ENCODE measurements around the gene HEXD. TPM values are rescaled to one million over a fixed set of nuclear protein-coding genes. Genes with fewer than 3 reads are reported as not detected.
A peak's percentile ranks its signal among the peaks of the same experiment; 100 is the strongest.
"Not testable (repeated sequence)": the region's sequence is repeated elsewhere in the genome, so short reads cannot be mapped to it uniquely, and the experiment has no call there.

HEXD gene
- total RNA-seq (10 to 100 TPM; 15.0 to 20.6 TPM), polyA plus RNA-seq (ENCODE audit: insufficient read length in 2 of 2) (10 to 100 TPM; 33.7 to 50.7 TPM)
- long read RNA-seq, donor 1, partial matches to known transcripts, result 6 of 10 reads
- long read RNA-seq, donor 1, other reads (novel, unspliced or antisense), result 0 of 10 reads
- long read RNA-seq, donor 2, partial matches to known transcripts, result 0 of 3 reads
- long read RNA-seq, donor 2, other reads (novel, unspliced or antisense), result 0 of 3 reads
- long read RNA-seq, donor 3, partial matches to known transcripts, result 0 of 1 reads
- long read RNA-seq, donor 3, other reads (novel, unspliced or antisense), result 0 of 1 reads
- long read RNA-seq, donor 4, partial matches to known transcripts, result 0 of 4 reads
- long read RNA-seq, donor 4, other reads (novel, unspliced or antisense), result 0 of 4 reads

DNA sequence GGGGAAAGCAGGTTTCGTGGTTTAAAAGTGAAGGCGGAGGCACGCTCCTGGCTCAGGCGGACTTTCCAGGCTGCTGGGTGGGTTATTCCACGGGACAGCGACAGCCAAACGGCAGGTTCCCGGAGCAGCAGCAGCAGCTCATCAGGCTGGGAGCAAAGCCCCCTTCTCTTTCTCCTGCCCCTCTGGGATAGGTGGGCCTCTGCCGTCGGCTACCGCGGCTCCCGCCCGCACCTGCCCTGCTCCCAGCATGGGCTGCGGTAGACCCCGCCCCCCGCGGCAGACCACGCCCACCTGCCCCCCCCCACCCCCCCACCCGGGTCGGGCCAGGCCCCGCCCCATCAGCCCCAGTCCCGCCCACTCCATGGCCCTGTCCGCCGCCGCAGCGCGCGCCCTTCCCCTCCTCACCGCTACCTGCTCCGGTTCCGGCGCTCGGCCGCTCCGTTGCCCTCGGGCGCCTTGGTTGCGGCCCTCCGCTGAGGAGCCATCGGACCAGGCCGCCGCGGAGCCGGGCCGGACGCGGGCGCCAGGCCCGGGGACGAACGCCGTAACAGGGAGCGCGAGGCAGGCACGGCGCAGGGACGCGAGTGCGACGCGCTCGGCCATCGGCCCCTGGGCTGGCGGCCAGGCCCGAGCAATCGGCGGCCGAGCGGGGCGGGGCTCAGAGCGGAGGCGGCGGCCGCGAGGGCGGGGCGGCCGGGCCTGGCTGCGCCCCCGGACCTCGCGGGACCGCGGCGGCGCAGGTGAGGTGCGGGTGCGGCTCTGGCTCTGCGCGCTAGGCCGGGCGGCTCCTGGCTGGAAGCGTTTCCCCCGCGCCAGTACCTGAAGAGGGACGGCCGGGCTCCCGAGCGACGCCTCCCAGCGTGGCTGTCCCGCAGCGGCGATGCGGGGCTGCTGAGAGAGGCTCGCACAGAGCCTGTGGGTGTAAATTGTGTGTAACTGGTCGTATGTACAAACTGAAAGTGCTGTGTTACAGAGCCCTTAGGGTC is at the start of gene HEXD, which contains the start of gene OGFOD3:
Gene HEXD, plus strand, starts transcription at position 347 of the 986 bp plus-strand sequence. CDS start 1,453 bp downstream, outside the sequence.
Gene OGFOD3, minus strand, starts transcription at position 586 of the 986 bp plus-strand sequence. Its CDS starts 101 bp downstream, at position 485.
- peak; percentile 73 to 97 (median 82) for DNase-seq (ENCODE audit: low read depth in 4 of 6, low spot score in 6 of 6)
- peaks cover 17% of the 10 kb centered on the region for H3K4me1 ChIP-seq (ENCODE audit: control insufficient read depth, insufficient read depth, low read length)
- peaks cover 30% of the 10 kb centered on the region for H3K36me3 ChIP-seq (ENCODE audit: control insufficient read depth, insufficient read depth, low read length)
- H3K4me3 ChIP-seq (ENCODE audit: low read depth, low read length), result peak within 1 kb of the TSS; percentile 69
- under 1% methylated on average over 89 of the region's 108 CpGs for WGBS (ENCODE audit: insufficient coverage)
- peak within 1 kb of the TSS; percentile 57 for H3K27ac ChIP-seq (ENCODE audit: low read depth, low read length)
- no peaks in the 10 kb centered on the region for H3K27me3 ChIP-seq (ENCODE audit: control insufficient read depth, insufficient read depth, low read length)
- no peaks in the 10 kb centered on the region for H3K9me3 ChIP-seq (ENCODE audit: control insufficient read depth, insufficient read depth, low read length)

DNA sequence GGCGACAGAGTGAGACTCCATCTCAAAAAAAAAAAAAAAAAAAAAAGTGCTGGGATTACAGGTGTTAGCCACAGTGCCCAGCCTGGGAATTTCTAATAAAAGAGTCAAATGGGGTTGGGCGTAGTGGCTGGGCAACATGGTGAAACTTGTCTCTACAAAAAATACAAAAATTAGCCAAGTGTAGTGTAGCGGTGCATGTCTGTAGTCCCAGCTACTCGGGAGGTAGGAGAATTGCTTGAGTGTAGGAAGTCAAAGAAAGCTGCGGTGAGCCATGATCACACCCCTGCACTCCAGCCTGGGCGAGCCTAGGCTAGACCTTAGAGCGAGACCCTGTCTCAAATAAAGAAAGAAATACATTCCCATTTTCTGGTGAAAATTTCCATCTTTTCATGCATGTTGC is 48.9 kb upstream of the HEXD start:
- H3K27me3 ChIP-seq (ENCODE audit: control insufficient read depth, insufficient read depth, low read length), result peaks cover 40% of the 10 kb centered on the region
- no peak overlapping the region for H3K4me3 ChIP-seq (ENCODE audit: low read depth, low read length)
- H3K4me1 ChIP-seq (ENCODE audit: control insufficient read depth, insufficient read depth, low read length), result peaks cover 21% of the 10 kb centered on the region
- WGBS (ENCODE audit: insufficient coverage), result 100% methylated on average over 2 of the region's 7 CpGs
- no peak for DNase-seq (ENCODE audit: low read depth in 4 of 6, low spot score in 6 of 6)
- no peaks in the 10 kb centered on the region for H3K36me3 ChIP-seq (ENCODE audit: control insufficient read depth, insufficient read depth, low read length)
- H3K27ac ChIP-seq (ENCODE audit: low read depth, low read length), result no peak overlapping the region
- H3K9me3 ChIP-seq (ENCODE audit: control insufficient read depth, insufficient read depth, low read length), result no peaks in the 10 kb centered on the region

DNA sequence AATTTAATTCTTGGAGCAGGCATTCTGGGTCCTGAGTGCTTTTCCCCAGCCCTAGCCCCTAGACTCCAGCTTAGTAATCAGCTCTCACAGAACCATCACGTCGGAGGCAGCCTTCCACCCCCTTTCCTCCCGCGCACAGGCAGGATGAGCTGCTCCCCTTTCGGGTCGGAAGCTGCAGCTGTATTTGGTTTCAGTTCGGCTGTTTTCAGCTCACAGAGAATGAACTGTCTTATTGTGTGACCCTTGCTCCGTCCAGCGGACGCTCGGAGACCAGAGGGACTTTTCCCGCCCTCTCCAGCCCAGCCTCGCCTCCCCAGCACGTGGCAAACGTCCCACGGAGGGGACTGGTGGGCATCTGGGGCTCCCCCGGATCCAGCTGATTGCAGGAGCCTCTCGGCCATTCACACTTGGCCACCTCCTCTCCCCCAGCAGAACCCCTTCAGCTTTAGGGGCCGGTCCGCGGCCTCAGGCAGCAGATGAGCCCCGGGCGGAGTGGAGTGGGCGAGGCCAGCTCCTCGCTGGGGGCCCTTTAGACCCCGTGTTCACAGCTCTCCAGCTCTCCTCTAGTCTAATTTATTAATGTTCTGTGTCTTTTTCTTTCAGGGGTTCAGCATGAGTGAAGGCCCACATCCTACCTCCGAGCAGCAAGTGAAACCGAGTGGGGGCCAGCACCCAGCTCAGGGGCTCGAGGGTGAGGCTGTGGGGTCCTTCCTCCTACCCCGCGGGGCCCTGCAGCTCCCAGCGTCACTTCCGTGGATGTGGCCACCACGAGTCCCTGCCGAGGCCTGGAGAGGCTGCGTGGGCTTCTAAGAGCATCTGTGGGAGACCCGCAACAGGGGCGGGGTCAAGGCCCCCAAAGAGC is 47.4 kb upstream of the HEXD start:
- 34% methylated on average over 28 of the region's 38 CpGs for WGBS (ENCODE audit: insufficient coverage)
- H3K27me3 ChIP-seq (ENCODE audit: control insufficient read depth, insufficient read depth, low read length), result peaks cover 48% of the 10 kb centered on the region
- no peak overlapping the region for H3K4me3 ChIP-seq (ENCODE audit: low read depth, low read length)

DNA sequence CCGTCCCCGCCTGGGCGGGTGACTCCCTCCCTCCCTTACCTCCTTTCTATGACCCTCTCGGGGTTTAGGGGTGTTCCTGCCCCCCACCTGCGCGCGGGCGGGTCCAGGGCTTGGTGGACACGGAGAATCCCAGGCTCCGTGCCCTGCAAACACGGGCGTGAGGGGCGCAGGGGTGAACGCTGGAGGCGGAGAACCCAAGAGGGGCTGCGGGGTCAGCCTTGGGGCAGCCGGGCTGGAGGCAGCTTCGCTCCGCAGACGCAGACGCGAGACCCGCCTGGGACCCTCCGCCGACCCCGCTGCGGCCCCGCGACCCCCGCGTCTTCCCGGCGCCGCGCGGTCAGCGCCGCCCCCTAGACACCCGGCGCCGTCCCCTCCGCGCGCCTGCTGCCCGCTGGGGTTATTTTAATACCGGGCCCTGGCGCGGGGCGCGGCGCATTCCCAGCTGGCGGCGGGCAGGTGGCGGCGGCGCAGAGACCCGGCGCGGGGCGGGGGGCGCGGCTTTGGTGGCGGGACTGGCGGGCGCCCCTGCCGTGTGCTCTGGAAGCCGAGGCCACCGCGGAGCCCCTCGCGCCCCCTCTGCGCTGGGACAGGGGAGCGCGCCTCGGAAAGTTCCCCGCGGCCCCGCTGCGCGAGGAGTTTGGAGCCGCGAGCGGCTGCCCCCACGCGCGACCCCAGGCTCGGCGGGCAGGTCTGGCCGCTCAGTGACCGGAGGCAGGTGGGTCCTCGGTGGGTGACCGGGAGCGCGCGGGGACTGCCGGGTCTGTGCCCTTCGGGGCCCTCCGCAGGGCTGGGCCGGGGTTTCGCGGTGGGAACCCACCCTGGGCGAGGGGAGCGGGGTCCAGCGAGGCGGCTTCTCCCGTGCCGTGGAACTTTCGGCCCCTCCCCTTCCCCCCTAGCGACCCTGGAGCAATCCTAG is 46.6 kb upstream of the HEXD start, which contains the start of gene UTS2R:
Gene UTS2R, plus strand, starts transcription at position 433 of the 916 bp plus-strand sequence. CDS start 2,560 bp downstream, outside the sequence.
- no peak for DNase-seq (ENCODE audit: low read depth in 4 of 6, low spot score in 6 of 6)
- Histone ChIP-seq H3K36me3 (ENCODE audit: control insufficient read depth, insufficient read depth, low read length) (peaks cover 3% of the 10 kb centered on the region), H3K27ac (ENCODE audit: low read depth, low read length) (no peak within 1 kb of the TSS), H3K4me1 (ENCODE audit: control insufficient read depth, insufficient read depth, low read length) (peaks cover 18% of the 10 kb centered on the region), H3K4me3 (ENCODE audit: low read depth, low read length) (no peak within 1 kb of the TSS), H3K9me3 (ENCODE audit: control insufficient read depth, insufficient read depth, low read length) (no peaks in the 10 kb centered on the region), H3K27me3 (ENCODE audit: control insufficient read depth, insufficient read depth, low read length) (peaks cover 52% of the 10 kb centered on the region)
- 3% methylated on average over 104 of the region's 109 CpGs for whole genome bisulfite sequencing (ENCODE audit: insufficient coverage)

More for the DNA sequence above, 47.4 kb upstream of the HEXD start:
- Histone ChIP-seq H3K9me3 (ENCODE audit: control insufficient read depth, insufficient read depth, low read length) (no peaks in the 10 kb centered on the region), H3K27ac (ENCODE audit: low read depth, low read length) (no peak overlapping the region), H3K4me1 (ENCODE audit: control insufficient read depth, insufficient read depth, low read length) (peaks cover 21% of the 10 kb centered on the region), H3K36me3 (ENCODE audit: control insufficient read depth, insufficient read depth, low read length) (peaks cover 2% of the 10 kb centered on the region)
- DNase-seq (ENCODE audit: low read depth in 4 of 6, low spot score in 6 of 6), result no peak

DNA sequence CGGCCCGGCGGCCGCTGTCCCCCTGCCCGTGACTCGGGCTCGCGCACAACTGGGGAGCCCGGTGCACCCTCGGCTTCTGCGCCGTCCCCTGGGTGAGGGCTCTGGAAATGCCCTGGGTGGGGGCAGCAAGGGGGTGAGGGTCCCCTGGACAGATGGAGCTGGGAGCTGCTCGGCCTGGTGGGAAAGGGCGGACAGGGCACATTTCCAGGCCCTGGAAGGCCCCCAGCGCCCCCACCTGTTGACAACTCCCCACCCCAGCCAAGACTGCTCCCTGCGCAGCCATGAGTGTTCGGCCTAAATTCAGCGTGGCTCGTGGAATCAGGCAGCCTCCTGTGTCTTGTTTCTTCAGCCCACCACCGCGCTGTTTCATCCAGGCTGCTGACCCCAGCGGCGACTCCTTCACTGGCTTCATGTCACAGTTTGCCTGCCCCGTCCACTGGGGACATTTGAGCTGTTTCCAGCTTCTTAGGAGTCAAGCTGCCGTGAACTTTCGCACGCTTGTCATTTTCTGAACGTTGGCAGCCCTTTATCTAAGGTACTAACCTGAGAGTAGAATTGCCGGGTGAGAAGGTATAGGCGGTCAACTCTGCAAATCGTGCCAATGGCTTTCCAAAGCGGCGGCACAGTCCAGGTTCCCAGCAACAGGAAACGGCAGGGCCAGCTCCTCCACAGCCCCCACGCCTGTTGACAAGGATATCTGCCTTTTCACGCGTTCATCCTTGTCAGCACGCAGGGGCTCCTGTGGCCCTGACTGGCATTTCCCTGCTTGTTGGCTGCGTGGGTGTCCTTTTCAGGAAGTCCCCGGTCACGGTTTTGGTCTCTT is 45.7 kb upstream of the HEXD start:
- no peak overlapping the region for H3K4me3 ChIP-seq (ENCODE audit: low read depth, low read length)
- H3K27ac ChIP-seq (ENCODE audit: low read depth, low read length), result no peak overlapping the region
- no peak for DNase-seq (ENCODE audit: low read depth in 4 of 6, low spot score in 6 of 6)
- H3K27me3 ChIP-seq (ENCODE audit: control insufficient read depth, insufficient read depth, low read length), result peaks cover 52% of the 10 kb centered on the region
- H3K36me3 ChIP-seq (ENCODE audit: control insufficient read depth, insufficient read depth, low read length), result peaks cover 3% of the 10 kb centered on the region
- WGBS (ENCODE audit: insufficient coverage), result 46% methylated on average over 40 of the region's 41 CpGs
- H3K9me3 ChIP-seq (ENCODE audit: control insufficient read depth, insufficient read depth, low read length), result no peaks in the 10 kb centered on the region
- H3K4me1 ChIP-seq (ENCODE audit: control insufficient read depth, insufficient read depth, low read length), result peaks cover 18% of the 10 kb centered on the region

DNA sequence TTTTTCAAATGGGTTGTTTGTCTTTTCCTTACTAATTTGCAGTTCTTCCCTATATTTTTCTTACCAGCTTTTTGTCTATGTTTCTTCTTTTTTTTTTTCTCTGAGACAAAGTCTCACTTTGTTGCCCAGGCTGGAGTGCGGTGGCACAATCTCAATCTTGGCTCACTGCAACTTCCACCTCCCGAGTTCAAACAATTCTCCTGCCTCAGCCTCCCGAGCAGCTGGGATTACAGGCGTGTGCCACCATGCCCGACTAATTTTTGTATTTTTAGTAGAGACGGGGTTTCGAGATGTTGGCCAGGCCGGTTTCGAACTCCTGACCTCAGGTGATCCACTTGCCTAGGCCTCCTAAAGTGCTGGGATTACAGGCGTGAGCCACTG is 45.1 kb upstream of the HEXD start:
- peaks cover 19% of the 10 kb centered on the region for H3K4me1 ChIP-seq (ENCODE audit: control insufficient read depth, insufficient read depth, low read length)
- H3K9me3 ChIP-seq (ENCODE audit: control insufficient read depth, insufficient read depth, low read length); H3K36me3 ChIP-seq (ENCODE audit: control insufficient read depth, insufficient read depth, low read length); DNase-seq (ENCODE audit: low read depth in 4 of 6, low spot score in 6 of 6); H3K4me3 ChIP-seq (ENCODE audit: low read depth, low read length); H3K27ac ChIP-seq (ENCODE audit: low read depth, low read length): not testable (repeated sequence)
- peaks cover 52% of the 10 kb centered on the region for H3K27me3 ChIP-seq (ENCODE audit: control insufficient read depth, insufficient read depth, low read length)
- 92% methylated on average over 7 of the region's 10 CpGs for WGBS (ENCODE audit: insufficient coverage)

DNA sequence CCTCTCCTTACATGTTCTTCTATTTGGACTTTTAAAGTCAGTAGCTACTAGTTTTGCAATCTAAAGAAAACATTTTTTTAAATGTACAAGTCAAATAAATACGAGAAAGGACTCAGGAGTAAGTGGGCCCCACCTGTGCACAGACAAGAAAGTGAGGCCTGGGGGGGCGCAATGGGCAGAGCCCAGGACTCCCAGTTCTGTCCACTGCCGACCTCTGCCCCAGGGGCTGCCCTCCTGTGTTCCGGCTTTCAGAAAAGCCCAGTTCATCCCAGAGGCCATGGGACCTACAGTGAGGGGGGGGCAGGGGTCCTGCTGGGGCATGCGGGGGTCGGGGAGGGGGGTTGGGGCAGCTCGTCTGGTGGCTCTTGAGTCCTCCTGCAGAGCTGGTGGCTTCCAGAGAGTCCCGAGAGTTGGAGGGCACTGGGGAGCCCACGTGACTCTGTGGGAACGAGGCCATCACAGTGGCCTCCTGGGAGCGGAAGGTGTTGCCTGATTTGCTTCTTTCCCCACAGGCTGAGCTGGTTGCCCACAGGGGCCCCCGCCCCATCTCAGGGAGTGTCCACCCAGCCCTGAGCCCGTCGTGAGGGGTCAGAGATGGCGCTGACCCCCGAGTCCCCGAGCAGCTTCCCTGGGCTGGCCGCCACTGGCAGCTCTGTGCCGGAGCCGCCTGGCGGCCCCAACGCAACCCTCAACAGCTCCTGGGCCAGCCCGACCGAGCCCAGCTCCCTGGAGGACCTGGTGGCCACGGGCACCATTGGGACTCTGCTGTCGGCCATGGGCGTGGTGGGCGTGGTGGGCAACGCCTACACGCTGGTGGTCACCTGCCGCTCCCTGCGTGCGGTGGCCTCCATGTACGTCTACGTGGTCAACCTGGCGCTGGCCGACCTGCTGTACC is 44.2 kb upstream of the HEXD start:
- H3K27ac ChIP-seq (ENCODE audit: low read depth, low read length), result no peak overlapping the region
- H3K36me3 ChIP-seq (ENCODE audit: control insufficient read depth, insufficient read depth, low read length), result peaks cover 3% of the 10 kb centered on the region
- peaks cover 52% of the 10 kb centered on the region for H3K27me3 ChIP-seq (ENCODE audit: control insufficient read depth, insufficient read depth, low read length)
- H3K9me3 ChIP-seq (ENCODE audit: control insufficient read depth, insufficient read depth, low read length), result no peaks in the 10 kb centered on the region
- 84% methylated on average over 34 of the region's 37 CpGs for WGBS (ENCODE audit: insufficient coverage)
- H3K4me1 ChIP-seq (ENCODE audit: control insufficient read depth, insufficient read depth, low read length), result peaks cover 26% of the 10 kb centered on the region
- DNase-seq (ENCODE audit: low read depth in 4 of 6, low spot score in 6 of 6), result no peak
- H3K4me3 ChIP-seq (ENCODE audit: low read depth, low read length), result no peak overlapping the region
